Measurements from ENCODE around the gene PHF19. TPM values are rescaled to one million over a fixed set of nuclear protein-coding genes. Genes with fewer than 3 reads are reported as not detected.

PHF19 gene
- total RNA-seq, 2 experiments from 2014 or later = 248 to 253 TPM

GRCh38 chr9:120818595-120818994, 58.4 kb downstream of the PHF19 start:
- Mint-ChIP-seq H3K27me3 (no peaks in the 10 kb centered on the region), H3K36me3 (peaks cover 38% of the 10 kb centered on the region), H3K4me1 (no peaks in the 10 kb centered on the region), H3K27ac (no peak overlapping the region), H3K4me3 (no peak overlapping the region), H3K9me3 (no peaks in the 10 kb centered on the region)
- ATAC-seq (ENCODE audit: low read depth) = no peak
- DNase-seq = no peak
- POLR2A ChIA-PET = no interaction called here

DNA sequence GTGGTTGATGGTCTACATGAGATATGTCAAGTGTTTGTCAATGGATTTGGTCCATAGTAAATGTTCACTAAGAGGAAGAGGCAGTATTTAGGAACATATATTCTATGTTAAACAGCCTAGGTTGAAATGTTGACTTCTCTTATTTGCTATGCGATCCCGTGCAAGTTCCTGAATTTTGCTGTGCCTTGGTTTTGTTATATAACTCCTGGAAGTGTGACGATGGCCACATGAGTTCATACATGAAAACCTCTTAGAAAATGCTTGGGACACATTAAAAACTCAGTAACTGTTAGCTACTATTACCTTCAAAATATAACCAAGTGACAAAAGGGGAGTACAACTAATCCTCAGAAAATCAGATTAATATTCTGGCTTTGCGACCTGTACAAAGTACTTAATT, 61.9 kb downstream of the PHF19 start:
- POLR2A ChIA-PET = no interaction called here
- no peak for ATAC-seq (ENCODE audit: low read depth)
- Mint-ChIP-seq H3K9me3 (peaks cover 4% of the 10 kb centered on the region), H3K4me3 (no peak overlapping the region), H3K27me3 (no peaks in the 10 kb centered on the region), H3K36me3 (peaks cover 32% of the 10 kb centered on the region), H3K4me1 (no peaks in the 10 kb centered on the region), H3K27ac (no peak overlapping the region)
- DNase-seq = no peak

DNA sequence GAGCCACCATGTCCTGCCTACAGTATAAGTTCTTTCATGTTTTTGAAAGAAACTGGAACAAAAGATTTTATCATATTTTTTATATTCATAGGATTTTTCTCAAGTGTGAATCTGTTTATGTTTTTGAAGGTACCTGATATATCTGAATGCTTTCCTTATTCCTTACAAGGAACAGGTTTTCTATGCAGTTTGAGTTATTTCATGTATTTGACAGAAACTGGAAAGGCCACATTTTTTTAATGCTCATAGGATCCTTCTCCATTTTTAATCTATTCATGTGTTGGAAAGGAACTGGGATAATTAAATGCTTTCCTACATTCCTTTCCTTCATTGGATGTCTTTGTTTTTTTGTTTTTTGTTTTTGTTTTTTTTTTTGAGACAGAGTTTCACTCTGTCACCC, 68.1 kb downstream of the PHF19 start:
- ATAC-seq (ENCODE audit: low read depth) = no peak
- POLR2A ChIA-PET = no interaction called here

GRCh38 chr9:120807607-120808379, 69.2 kb downstream of the PHF19 start:
- POLR2A ChIA-PET = no interaction called here
- DNase-seq = no peak
- H3K27me3 Mint-ChIP-seq = no peaks in the 10 kb centered on the region
- no peak overlapping the region for H3K4me3 Mint-ChIP-seq
- peaks cover 33% of the 10 kb centered on the region for H3K9me3 Mint-ChIP-seq
- H3K36me3 Mint-ChIP-seq = peaks cover 42% of the 10 kb centered on the region
- no peak for ATAC-seq (ENCODE audit: low read depth)
- no peak overlapping the region for H3K27ac Mint-ChIP-seq
- no peaks in the 10 kb centered on the region for H3K4me1 Mint-ChIP-seq

More for the DNA sequence above, 68.1 kb downstream of the PHF19 start:
- H3K4me1 Mint-ChIP-seq = no peaks in the 10 kb centered on the region
- H3K9me3 Mint-ChIP-seq = peaks cover 31% of the 10 kb centered on the region
- no peaks in the 10 kb centered on the region for H3K27me3 Mint-ChIP-seq
- no peak overlapping the region for H3K4me3 Mint-ChIP-seq
- DNase-seq = no peak
- H3K36me3 Mint-ChIP-seq = peaks cover 42% of the 10 kb centered on the region
- no peak overlapping the region for H3K27ac Mint-ChIP-seq

Other genes starting within 250 kb of the PHF19 start
- 10 to 100 TPM; 10.3 to 11.0 TPM for gene MEGF9, start 162.7 kb downstream of the PHF19 start, total RNA-seq
- gene FBXW2, start 83.8 kb downstream of the PHF19 start, total RNA-seq = 10 to 100 TPM; 80.5 to 87.8 TPM
- gene PSMD5, start 34.3 kb downstream of the PHF19 start, total RNA-seq = 10 to 100 TPM; 42.6 to 57.4 TPM
- gene TRAF1, start 49.6 kb upstream of the PHF19 start, total RNA-seq = 100 to 1,000 TPM in 1 of 2 experiments, 10 to 100 TPM in 1; 97.1 to 102 TPM
- gene C5, start 173.1 kb upstream of the PHF19 start, total RNA-seq = 1 to 10 TPM; 2.8 to 3.5 TPM
- gene CNTRL, start 197.8 kb upstream of the PHF19 start, total RNA-seq = 10 to 100 TPM; 92.3 to 94.6 TPM

Data from activated naive CD8-positive, alpha-beta T cell treated with anti-CD3 and anti-CD28 coated beads, Interleukin-2, amount 10 ng/mL, durations not matched to agents 7 days and 5 days (primary cell).